ENCODE results near the gene SUDS3.

GRCh38 chr12:118373616-118374015 is 2.7 kb upstream of the SUDS3 start:
- TF ChIP-seq POLR2AphosphoS5 (IDR thresholded peaks at IDR 0.05; ENCODE audit: borderline replicate concordance, low read depth, low read length) (no peak), FOXP2 (optimal IDR thresholded peaks at IDR 0.05; ENCODE audit: control extremely low read depth, extremely low read length, insufficient read depth) (no peak), EZH2 (IDR thresholded peaks at IDR 0.05) (no peak)
